GM18951 (cell line): ENCODE measurements around the gene CFAP77.

ENCODE experiments used
- POLR2A ChIP-seq: IDR thresholded peaks from 4 replicates; pipeline ENCODE4 v1.6.1; 2011; ENCODE audit warnings: mild to moderate bottlenecking; ENCODE audit not compliant: insufficient read length, insufficient read depth; ENCODE audit errors: extremely low read depth
- in situ Hi-C: fragments of 300-500 bp; cut with MboI; formaldehyde crosslinking; loops from one replicate; pipeline ENCODE4 v1.12.0; 2022; ENCODE audit warnings: low sequenced_read_pairs, mixed read lengths, inconsistent platforms; ENCODE audit not compliant: unreplicated experiment

CFAP77 gene

GRCh38 chr9:132415181-132415580 is 5.2 kb downstream of the CFAP77 start:
- TF ChIP-seq POLR2A, result no peak
- in situ Hi-C loops, result no loop called here

GRCh38 chr9:132418726-132419363 is 8.8 kb downstream of the CFAP77 start:
- no peak for TF ChIP-seq POLR2A
- in situ Hi-C loops, result no loop called here

GRCh38 chr9:132422574-132422973 is 12.6 kb downstream of the CFAP77 start:
- in situ Hi-C loops, result no loop called here
- no peak for TF ChIP-seq POLR2A

- in situ Hi-C loops, result no loop called here
- TF ChIP-seq POLR2A, result no peak
Observed at GRCh38 chr9:132423503-132423902, 13.5 kb downstream of the CFAP77 start.

GRCh38 chr9:132424857-132425674 is 15.1 kb downstream of the CFAP77 start:
- TF ChIP-seq POLR2A, result no peak
- in situ Hi-C loops, result no loop called here

GRCh38 chr9:132425675-132426062 is 15.7 kb downstream of the CFAP77 start:
- no peak for TF ChIP-seq POLR2A
- in situ Hi-C loops, result no loop called here

DNA sequence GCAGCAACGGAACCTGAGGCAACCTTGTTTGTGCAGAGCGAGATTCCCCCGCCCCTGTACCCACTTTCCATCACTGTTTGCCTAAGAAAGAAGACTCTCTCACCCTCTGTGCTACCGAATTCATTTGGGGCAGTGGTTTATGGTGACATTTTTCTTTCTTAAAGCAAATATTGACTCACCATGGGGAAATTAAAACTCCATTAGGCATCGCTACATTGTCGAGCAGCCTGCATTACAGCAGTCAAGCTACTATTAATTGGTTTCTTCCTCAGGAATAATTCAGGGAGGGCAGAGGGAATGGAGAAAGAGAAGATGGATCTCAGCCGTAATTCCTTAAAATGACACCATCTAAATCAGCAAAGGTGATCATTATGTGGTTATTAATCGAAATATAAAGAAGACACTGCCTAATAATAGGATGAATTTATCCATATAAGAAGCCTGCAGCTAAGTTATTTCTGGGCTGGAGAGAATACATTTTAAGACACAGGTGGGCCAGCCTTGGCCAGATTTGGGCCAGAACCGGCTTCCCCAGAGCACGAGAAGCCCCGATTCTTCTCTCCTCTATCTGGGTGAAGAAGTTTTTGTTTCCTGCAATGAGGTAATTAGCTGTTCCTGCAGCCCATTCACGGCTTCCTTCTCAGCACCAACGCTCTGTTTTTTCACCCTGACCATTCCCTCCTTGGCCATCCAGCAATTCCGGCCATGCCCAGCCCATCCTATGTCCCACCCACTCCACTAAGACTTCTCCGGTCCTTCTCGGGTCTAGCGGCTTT is 16.8 kb downstream of the CFAP77 start:
- no peak for TF ChIP-seq POLR2A
- in situ Hi-C loops, result no loop called here

DNA sequence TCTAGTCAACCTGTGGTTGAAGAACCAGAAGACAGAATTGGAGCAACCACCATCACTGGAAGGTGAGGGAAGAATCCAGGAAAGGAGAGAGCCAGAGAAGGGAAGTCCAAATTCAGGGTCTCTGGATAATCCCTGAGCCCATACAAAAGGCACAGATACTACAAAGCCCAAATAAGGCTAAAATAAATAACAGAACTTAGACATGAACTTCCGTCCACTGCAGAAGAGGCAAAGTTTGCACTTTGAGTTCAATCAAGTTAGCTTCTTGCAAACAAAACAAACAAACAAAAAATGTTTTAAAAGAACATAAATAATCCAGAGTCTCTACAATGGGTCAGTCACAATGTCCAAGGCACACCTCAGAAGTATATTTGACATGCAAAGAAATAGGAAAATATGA is 21.0 kb downstream of the CFAP77 start:
- in situ Hi-C loops, result no loop called here
- TF ChIP-seq POLR2A, result no peak

DNA sequence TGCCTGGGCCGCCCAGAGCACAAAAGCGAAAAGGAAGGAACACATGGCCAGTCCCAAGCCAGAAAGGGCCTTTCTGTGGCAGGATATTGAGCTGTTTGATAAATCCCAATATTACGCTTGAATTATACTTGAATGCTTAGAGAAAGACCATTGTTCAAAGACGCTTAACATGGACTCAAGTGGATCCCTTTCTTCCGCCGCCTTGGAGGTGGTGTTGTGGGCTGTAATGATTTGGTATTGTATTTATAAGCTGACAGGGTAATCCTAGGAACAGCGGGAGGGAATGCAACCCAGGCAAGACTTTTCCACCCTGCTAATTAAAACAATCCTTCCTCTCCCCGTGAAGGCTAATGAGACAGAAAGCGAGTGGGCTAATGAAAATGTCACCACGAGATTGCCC is 24.9 kb downstream of the CFAP77 start:
- TF ChIP-seq POLR2A, result no peak
- in situ Hi-C loops, result no loop called here

- TF ChIP-seq POLR2A, result no peak
- in situ Hi-C loops, result no loop called here
Observed at GRCh38 chr9:132439153-132439552, 29.1 kb downstream of the CFAP77 start.

DNA sequence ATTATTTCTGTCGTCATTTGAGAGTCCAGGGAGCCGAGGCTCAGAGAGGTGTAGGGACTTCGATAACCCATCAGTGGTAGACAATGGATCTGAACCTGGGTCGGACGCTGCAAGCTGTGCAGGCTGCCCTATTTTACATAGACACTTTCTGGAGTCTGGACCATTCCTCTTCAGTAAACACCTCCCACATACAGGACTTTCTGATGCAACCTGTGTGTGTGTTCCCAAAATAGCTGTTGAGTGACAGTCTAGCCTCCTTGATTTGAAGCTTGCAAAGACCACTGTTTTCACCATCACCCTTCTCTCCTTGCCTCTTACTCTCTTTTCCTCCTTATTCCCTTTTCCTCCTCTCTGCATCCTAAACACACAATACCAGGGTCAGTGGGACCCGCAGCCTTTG is 30.7 kb downstream of the CFAP77 start:
- no peak for TF ChIP-seq POLR2A

GRCh38 chr9:132441404-132441803 is 31.4 kb downstream of the CFAP77 start:
- in situ Hi-C loops, result no loop called here
- TF ChIP-seq POLR2A, result no peak

More for the DNA sequence above, 30.7 kb downstream of the CFAP77 start:
- in situ Hi-C loops, result no loop called here

DNA sequence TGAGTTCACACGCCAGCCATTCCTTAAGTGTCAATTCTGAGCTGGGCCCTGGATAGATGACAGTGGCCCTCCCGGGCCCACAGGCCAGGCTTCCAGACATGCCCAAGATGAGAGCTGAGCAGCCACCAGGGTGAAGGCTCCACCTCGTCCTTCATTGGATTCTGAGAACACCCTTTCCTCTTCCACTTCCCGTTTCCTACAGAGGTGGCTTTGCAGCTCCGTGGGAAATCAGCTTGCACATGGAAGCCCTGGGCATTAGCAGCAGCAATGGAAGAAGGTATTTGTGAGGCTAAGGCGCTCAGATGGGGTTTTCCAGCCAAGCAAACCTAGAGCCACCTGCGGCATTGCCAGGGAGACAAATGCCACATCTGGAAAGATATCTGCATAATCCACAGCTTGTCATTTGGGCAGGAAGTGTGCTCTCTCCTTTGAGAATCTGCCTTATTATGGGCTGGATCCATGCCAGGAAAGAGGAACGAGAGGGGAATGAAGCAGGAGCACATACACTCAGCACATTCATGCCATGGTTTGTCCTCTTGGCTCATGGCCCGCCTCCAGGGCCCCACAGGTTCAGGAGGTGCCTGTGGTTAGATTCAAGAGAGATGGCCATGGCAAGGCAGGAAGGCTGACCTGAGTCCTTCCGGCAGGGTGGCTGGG is 34.1 kb downstream of the CFAP77 start:
- TF ChIP-seq POLR2A, result no peak
- in situ Hi-C loops, result no loop called here
